ENCODE measurements around the gene RHOA.

GRCh38 chr3:49411968-49412631 lies at the start of gene RHOA, which contains the start of gene TCTA:
- TF ChIP-seq CTCF (IDR thresholded peaks at IDR 0.05; ENCODE audit: low read depth, low read length, missing input control) = no peak
- no peak for TF ChIP-seq MAX (IDR thresholded peaks at IDR 0.05)
- TF ChIP-seq TAF1 (conservative IDR thresholded peaks at IDR 0.05) = peak; percentile 79
